Activated CD4-positive, alpha-beta T cell treated with anti-CD3 and anti-CD28 coated beads for 48 hours (primary cell): Measurements from ENCODE around the gene ERCC1.
A peak's percentile ranks its signal among the peaks of the same experiment; 100 is the strongest.

Experiments
- DNase-seq: peaks from one replicate; pipeline ENCODE4 v3.0.0-alpha.2; 2020

ERCC1 gene

DNA sequence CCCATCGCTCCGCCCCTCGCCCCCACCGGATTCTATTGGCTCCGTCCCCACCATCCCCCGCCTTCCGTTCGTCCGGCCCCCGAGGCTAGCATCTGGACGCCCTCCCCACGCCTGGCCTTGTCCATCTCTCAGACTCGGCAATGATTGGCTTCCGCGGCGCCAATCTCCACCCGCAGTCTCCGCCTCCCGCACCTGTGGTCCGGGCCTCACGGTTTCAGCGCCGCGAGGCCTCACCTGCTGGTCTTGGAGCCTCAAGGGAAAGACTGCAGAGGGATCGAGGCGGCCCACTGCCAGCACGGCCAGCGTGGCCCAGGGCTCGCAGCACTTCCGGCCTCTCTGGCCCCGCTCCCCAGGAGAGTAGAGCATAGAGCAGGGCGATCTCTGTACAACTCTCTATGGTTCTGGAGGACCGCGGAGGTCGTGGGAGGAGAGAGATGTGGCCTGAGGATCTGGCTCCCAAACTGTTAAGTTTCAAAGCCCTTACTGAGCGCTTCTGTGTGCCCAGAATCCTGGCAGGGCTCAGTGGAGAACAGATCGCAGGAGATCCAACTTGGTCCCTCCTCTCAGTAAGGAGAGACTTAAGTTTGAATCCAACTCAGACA lies at the start of gene ERCC1:
Gene ERCC1, minus strand, starts transcription at position 329 of the 602 bp plus-strand sequence. CDS start 543 bp downstream, outside the sequence.
- peak; percentile 83 for DNase-seq

DNA sequence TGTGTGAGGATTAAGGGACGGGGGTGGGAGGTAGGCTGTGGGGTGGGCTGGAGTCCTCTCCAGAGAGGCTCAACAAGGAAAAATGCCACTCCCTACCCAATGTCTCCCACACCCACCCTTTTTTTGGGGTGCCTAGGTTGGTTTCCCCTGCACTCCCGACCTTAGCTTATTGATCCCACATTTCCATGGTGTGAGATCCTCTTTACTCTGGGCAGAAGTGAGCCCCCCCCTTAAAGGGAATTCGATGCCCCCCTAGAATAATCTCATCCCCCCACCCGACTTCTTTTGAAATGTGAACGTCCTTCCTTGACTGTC lies 49.6 kb upstream of the ERCC1 start:
- no peak for DNase-seq

DNA sequence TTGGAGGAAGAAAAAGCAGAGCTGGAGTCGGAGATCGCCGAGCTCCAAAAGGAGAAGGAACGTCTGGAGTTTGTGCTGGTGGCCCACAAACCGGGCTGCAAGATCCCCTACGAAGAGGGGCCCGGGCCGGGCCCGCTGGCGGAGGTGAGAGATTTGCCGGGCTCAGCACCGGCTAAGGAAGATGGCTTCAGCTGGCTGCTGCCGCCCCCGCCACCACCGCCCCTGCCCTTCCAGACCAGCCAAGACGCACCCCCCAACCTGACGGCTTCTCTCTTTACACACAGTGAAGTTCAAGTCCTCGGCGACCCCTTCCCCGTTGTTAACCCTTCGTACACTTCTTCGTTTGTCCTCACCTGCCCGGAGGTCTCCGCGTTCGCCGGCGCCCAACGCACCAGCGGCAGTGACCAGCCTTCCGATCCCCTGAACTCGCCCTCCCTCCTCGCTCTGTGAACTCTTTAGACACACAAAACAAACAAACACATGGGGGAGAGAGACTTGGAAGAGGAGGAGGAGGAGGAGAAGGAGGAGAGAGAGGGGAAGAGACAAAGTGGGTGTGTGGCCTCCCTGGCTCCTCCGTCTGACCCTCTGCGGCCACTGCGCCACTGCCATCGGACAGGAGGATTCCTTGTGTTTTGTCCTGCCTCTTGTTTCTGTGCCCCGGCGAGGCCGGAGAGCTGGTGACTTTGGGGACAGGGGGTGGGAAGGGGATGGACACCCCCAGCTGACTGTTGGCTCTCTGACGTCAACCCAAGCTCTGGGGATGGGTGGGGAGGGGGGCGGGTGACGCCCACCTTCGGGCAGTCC lies 49.0 kb upstream of the ERCC1 start:
- DNase-seq, result no peak

DNA sequence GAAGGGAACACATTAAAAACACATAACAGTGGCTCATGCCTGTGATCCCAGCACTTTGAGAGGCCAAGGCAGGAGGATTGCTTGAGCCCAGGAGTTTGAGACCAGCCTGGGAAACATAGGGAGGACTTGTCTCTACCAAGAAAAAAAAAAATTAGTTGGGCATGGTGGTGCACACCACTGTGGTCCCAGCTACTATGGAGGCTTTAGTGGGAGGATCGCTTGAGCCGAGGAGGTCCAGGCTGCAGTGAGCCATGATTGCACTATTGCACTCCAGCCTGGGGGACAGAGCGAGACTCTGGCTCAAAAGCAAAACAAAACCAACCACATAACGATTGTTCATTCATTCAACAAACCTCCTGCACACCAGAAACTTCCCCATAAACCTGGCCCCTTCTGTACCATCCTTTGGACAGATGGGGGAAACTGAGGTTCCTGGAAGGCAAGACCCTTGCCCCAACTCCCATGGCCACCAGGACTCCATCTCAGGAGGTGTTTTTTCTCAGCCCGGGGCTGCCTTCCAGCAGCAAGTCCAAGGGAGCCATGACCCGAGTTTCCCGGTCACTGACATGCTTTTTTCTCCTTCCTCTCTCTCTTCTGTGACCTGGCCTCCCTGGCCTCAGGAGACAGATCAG lies 48.3 kb upstream of the ERCC1 start:
- no peak for DNase-seq

DNA sequence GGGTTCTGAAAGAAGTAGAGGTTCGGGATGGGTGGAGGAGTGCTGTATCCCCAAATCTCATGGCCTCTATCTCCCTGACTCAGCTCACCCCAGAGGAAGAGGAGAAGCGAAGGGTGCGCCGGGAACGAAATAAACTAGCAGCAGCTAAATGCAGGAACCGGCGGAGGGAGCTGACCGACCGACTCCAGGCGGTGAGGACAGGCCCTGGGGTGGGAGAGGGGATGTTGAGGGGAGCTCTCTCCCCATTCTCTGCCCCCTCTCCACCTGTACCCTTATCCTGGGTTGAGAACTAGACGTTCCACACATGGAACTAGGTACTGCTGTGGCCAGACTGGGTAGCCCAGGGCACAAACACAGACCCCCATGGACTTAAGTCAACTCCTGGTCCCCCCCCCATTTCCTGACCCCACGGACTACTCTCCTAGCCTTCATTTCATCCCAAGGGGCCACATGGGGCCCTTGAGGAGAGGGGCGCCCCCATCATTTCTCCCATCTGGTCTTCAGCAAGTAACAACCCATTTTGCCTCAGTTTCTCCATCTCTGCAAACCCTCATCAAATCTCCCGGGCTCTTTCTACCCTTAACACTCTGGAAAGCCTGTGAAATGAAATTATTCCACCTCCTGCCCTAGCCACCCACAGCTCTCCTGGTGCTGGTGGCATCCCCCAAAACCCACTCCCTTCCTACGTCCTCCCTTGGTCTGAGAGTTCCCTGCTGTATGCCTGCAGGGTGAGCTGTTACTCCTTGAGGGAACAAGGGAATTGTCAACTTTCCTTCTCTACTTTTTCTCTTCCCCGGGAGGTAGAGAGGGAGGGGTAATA lies 47.6 kb upstream of the ERCC1 start:
- no peak for DNase-seq

DNA sequence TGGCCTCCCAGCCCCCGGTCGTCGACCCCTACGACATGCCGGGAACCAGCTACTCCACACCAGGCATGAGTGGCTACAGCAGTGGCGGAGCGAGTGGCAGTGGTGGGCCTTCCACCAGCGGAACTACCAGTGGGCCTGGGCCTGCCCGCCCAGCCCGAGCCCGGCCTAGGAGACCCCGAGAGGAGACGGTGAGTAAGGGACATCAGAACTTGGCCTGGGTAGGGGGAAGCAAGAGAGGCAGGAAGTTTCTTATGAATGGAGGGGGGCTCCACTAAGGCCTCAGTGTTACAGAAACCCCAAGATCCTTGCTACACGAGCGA lies 47.0 kb upstream of the ERCC1 start:
- DNase-seq, result no peak

DNA sequence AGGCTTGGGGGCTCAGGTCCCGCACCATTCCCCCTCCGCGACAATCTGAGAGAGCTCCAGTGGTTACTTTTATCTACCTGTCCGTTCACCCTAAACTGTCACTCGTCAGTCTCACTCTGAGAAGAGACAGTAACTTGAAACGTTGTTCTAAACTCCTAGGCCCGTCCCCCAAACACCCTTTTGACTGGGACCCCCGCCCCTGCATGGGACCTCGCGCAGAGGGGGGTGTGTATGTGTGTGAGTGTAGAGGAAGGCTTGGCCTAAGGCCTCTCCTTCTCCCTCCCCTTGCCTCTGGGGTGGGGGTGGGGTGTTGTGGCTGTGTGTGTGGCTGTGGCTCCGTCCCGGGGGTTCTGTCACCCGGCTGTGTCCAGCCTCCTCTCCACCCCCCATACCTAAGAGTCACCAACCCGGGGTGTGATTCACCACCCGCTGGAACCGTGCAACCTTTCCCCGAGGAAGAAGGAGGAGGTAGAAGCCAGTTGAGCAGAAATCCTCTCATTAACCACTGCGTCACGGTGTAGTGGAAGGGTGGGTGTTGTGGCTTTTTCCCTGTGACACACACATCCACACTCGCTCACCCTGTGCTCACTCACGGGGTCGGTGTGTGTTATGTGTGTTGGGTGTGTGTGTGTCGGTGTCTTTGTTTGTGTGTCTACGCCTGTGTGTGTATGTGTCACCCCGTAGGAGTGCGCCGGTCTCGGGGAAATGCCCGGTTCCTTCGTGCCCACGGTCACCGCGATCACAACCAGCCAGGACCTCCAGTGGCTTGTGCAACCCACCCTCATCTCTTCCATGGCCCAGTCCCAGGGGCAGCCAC lies 46.4 kb upstream of the ERCC1 start:
- DNase-seq, result peak; percentile 27

DNA sequence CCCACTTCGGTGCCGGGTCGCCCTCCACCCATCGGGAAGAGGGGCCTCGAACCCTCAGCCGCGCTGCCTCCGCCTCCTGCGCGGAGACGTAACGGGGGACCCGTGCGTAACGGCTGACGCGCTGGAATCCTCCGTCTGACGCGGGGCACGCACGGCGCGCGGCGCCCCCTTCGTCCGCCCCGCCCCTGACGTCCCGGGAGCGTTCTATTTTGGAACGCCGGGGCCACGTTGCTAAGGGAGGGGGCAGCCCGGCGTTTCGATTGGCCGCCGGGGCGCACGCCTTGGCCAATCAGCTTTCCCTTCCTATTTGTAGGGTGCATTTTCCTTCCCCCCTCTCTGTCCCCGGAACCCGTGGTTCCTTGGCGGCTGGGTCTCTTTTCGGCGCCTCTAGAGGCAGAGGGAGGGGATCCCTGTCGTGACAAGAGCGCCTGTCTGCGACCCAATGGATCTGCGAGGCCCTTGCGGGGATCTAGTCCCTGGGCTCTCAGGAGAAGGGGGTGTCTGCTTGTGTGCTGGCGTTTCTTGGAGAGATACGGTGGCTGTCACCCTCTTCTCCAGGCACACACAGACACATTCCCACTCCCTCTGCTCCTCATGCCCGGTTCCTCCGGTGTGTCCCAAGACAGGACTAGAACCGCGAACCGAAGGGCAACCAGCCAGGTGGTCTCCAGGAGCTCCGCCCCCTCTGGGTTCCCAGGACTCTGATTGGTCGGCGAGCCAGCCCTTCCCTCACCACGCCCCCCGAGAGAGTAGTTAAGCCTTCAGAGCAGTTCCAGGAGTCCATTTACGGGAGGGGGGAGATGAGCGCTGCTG lies 45.6 kb upstream of the ERCC1 start:
- peak; percentile 97 for DNase-seq

DNA sequence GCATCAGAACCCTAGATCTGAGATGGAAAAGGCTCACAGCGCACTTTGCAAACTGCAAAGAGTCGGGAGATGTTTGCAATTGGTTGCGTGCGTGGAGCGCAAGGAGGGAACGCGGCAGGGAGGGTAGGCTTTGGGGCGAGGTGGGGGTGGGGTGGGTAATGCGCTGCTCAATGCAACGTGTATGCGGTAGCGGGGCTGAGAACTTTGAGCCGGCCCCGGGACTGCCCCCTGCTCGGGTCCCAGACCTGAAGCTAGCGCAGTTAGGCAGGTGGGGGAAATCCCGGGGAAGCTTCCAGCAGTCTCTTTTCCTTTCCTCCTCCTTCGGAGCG lies 45.0 kb upstream of the ERCC1 start:
- no peak for DNase-seq

DNA sequence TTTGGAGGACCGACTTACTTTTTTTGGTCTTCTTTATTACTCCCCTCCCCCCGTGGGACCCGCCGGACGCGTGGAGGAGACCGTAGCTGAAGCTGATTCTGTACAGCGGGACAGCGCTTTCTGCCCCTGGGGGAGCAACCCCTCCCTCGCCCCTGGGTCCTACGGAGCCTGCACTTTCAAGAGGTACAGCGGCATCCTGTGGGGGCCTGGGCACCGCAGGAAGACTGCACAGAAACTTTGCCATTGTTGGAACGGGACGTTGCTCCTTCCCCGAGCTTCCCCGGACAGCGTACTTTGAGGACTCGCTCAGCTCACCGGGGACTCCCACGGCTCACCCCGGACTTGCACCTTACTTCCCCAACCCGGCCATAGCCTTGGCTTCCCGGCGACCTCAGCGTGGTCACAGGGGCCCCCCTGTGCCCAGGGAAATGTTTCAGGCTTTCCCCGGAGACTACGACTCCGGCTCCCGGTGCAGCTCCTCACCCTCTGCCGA lies 44.5 kb upstream of the ERCC1 start:
- peak; percentile 46 for DNase-seq

DNA sequence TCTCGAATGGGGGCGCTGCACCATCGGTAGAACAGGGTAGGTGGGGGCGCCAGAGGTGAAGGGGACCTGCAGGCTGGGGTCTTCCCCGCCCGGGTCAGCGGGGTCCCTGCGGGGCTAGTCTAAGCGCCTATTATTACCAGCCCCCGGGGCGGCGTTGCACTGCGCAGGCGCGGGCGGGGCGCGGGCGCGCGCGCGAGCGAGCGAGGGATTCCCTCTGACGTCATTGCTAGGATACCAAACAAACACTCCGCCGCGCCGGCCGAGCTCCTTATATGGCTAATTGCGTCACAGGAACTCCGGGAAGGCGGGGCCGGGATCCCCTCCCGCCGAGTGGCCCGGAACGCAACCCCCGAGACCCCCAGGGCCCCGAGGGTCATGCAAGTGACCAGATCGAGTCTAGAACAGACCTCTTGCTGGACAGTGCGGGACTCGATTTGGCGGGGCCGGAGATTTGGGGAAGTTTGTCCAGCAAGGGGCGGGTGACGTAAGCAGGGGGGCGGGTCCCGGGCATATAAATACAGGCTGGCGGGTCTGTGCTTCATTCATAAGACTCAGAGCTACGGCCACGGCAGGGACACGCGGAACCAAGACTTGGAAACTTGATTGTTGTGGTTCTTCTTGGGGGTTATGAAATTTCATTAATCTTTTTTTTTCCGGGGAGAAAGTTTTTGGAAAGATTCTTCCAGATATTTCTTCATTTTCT lies 43.9 kb upstream of the ERCC1 start, which contains the start of gene FOSB:
Gene FOSB, plus strand, starts transcription at position 541 of the 703 bp plus-strand sequence. CDS start 591 bp downstream, outside the sequence.
- DNase-seq, result peak; percentile 95

DNA sequence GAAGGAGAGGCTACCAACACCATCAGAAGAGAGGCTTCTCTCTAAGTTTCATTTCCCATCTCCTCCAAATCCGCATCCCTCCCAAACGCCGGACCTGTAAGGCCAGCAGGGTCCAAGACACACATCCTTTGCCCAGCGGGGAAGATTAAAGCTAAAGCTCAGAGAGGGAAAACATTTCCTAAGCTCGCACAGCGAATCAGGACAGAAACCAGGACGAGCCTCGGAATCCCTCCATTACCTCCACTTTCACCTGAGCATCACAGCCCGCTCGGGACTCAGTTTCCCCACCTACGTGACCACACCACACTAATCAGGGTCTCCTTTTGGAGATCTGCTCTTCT lies 43.4 kb upstream of the ERCC1 start:
- no peak for DNase-seq

DNA sequence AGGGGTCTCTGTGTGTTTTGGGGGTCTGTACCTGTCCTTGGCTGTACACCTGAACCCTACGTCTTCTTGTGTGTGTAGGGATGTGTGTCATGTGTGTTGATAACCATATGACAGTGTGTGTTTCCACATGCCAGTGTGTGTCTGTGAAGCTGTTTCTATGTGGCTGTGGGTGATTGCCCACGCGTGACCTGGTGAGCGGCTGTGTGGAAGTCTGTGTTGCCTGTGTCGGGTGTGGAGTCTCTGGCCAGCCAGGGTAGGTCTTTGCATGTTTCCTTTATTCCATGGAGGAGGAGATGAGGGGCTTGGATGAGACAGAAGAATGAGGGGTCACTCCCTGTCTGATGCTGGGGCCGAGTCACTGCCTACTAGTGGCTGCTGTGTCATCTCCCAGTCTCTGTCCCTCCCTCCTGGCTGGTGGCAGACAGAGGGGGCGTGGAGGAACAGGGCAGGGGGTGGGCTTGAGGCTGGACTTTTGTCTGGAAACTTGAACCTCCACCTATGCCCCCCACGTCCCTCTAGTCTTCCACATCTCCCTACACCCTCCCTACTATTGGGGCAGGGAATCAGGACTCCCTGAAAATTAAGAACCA lies 41.2 kb upstream of the ERCC1 start:
- DNase-seq, result no peak

DNA sequence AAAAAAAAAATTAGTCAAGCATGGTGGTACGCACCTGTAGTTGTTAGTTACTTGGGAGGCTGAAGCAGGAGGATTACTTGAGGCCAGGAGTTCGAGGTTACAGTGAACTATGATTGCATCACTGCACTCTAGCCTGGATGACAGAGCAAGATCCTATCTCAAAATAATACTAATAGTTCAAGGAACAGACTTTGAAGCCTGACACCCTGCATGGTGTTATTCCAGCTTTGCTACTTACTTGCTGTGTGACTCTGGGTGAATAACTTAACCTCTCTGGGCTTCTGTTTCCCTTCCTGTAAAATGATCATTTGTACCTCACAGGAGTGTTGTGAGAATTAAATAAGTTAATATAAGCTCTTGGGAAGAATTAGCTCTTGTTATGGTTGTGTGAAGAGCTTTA lies 40.6 kb upstream of the ERCC1 start:
- DNase-seq, result no peak

DNA sequence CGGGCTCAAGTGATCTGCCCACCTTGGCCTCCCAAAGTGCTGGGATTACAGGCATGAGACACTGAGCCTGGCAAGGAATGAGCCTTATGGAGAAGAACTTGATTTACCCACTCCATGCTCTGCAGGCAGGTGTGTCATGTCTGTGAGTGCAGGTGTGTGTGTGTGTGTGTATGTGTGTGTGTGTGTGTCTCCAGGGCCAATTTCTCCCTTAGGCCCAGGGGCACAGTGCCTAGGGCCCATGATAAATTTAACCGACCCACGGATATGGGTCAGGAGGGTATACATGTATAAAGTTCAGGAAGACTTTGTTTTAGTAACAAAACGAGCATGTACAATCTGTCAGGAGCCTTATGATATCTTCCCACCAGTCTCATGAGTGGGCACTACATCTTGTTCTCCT lies 39.5 kb upstream of the ERCC1 start:
- DNase-seq, result no peak

DNA sequence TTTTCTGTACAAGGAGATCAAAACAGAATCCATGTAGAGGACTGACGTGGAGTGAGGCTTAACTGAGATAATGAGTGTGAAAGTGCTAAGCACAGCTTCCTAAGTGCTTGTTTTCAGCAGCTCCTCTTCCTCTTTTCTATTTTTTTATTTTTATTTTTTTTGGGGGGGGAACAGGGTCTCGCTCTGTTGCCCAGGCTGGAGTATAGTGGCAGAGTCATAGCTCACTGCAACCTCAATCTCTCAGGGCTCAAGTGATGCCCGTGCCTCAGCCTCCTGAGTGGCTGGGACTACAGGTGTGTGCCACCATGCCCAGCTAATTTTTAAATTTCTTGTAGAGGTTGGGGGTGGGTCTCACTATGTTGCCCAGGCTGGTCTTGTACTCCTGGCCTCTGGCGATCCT lies 38.5 kb upstream of the ERCC1 start:
- no peak for DNase-seq

DNA sequence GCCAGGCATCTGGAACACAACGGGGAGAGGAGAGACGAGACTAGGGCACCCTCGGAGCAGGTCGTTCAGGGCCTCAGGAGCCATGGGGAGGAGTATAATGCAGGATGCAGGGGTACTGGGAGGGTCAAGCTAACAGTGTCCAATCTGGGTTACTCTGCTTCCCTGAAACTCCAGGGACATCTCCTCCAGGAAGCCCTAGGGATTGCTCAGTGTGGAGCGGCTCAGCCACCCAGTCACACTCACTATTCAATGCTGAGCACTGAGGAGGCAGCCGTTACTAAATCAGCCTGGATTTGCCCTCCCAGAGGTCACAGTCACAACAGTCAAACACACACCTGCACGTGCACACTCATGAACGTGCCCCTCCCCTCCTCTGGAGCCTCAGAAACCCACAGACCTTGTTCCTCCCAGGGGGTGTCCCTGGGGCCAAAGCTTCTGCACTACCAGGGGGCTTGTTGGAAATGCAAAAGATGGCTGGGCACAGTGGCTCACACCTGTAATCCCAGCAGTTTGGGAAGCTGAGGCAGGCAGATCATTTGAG lies 37.2 kb upstream of the ERCC1 start:
- no peak for DNase-seq

DNA sequence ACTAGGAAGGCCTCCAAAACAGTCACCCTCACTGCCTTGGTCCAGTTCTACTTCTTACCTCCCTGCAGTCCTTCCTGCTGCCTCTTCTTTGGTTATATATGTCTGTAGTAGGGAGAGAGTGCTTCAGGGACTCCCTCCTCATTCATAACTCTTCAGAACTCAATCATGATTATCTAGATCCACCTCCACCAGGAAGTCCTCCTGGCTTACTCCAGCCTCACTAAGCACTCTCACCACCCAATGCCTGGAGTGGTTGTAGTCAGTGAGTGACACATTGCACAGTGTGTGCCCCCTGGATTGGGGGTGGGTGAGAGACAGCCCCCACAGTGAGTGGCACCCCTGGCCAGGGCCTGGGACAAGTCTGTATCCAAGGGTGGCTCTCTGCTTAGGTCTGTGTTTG lies 34.1 kb upstream of the ERCC1 start:
- no peak for DNase-seq

DNA sequence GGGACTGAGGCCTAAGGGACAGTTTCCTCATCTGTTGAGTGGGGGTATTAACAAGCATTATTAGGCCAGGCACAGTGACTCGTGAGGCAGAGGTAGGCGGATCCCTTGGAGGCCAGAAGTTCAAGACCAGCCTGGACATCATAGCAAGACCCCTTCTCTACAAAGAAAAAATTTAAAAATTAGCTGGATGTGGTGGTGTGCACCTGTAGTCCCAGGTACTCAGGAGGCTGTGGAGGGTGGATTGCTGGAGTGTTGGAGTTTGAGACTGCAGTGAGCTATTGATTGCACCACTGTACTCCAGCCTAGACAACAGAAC lies 32.7 kb upstream of the ERCC1 start:
- DNase-seq, result no peak

DNA sequence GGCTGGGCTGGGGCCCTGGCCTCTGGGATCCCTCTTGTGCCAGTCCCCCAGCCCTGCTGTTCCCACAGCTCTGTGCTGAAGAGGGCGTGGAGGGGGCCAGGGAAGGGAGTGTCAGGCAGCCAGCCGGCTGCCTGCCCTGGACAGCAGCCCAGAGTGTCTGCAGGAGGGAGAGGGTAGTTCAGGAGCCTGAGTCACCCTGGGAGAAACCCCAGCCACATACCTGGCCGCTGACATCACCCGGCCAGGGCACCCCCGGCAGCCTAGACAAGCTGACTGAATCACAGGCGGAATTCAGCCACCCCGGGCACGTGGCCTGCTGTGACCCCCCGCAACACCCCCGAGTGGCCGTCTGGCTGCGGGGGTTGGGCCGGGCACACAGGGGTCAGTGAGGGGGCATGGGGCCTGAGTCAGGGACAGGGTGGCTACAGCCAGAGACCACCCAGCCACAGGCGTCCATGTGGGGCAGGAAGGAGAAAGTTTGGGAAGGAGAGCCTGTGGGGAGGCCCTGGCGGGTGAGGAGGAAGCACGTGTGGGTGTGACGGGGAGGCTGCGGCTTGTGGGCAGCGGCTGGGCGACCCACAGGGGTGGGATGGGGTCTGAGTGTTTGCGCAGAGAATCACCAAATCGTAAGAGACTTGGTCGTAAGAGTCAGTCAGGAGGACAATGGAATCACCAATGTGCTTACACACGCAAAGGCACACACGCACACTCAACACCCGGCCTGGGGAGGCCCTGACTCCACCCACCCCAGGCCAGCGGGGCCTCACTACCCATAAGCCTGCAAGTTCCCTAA lies 32.2 kb upstream of the ERCC1 start:
- DNase-seq, result peak; percentile 76
